Neural crest cell (in vitro differentiated cells): ENCODE results near the gene DMRTB1. TPM values are rescaled to one million over a fixed set of nuclear protein-coding genes. Genes with fewer than 3 reads are reported as not detected.

Experiments
- DNase-seq: peaks from one replicate; pipeline ENCODE4 v3.0.0; 2021; ENCODE audit warnings: low read depth, mixed read lengths, low spot score
- H3K27ac Mint-ChIP-seq: one replicate; pipeline ENCODE4 v1.8.0; 2021; ENCODE audit warnings: mild to moderate bottlenecking, mixed read lengths; ENCODE audit not compliant: unreplicated experiment
- H3K27me3 Mint-ChIP-seq: 2 replicates; pipeline ENCODE4 v1.8.0; 2021; ENCODE audit warnings: low read depth, mild to moderate bottlenecking, mixed read lengths
- H3K36me3 Mint-ChIP-seq: 2 replicates; pipeline ENCODE4 v1.8.0; 2021; ENCODE audit warnings: low read depth, mild to moderate bottlenecking, mixed read lengths
- H3K4me1 Mint-ChIP-seq: 2 replicates; pipeline ENCODE4 v1.8.0; 2021; ENCODE audit warnings: mixed read lengths
- H3K4me3 Mint-ChIP-seq: one replicate; pipeline ENCODE4 v1.8.0; 2021; ENCODE audit warnings: mild to moderate bottlenecking, mixed read lengths
- H3K9me3 Mint-ChIP-seq: 2 replicates; pipeline ENCODE4 v1.8.0; 2021; ENCODE audit warnings: mixed read lengths
- CTCF ChIP-seq: fragments of 200-600 bp; sonication (generic); conservative IDR thresholded peaks from 2 replicates; pipeline ENCODE4 v1.5.0; 2021; ENCODE audit warnings: antibody characterized with exemption, mild to moderate bottlenecking
- total RNA-seq: library from RNA; stranded (reverse); gene quantifications from 2 replicates; pipeline ENCODE4 v1.2.1, GENCODE V29; 2021

The DMRTB1 gene
- total RNA-seq, 1 donor from 2014 or later = not detected

- no peak for TF ChIP-seq CTCF
- no peak overlapping the region for H3K27ac Mint-ChIP-seq
- H3K4me1 Mint-ChIP-seq = peaks cover 6% of the 10 kb centered on the region
- H3K4me3 Mint-ChIP-seq = no peak overlapping the region
- no peaks in the 10 kb centered on the region for H3K9me3 Mint-ChIP-seq
- no peak for DNase-seq
- no peaks in the 10 kb centered on the region for H3K27me3 Mint-ChIP-seq
- H3K36me3 Mint-ChIP-seq = no peaks in the 10 kb centered on the region
These were observed 18.7 kb downstream of the DMRTB1 start for GRCh38 chr1:53477651-53478501.

GRCh38 chr1:53478502-53478818, 19.3 kb downstream of the DMRTB1 start:
- Mint-ChIP-seq H3K4me3 (no peak overlapping the region), H3K27me3 (no peaks in the 10 kb centered on the region), H3K27ac (no peak overlapping the region), H3K4me1 (peaks cover 6% of the 10 kb centered on the region), H3K36me3 (no peaks in the 10 kb centered on the region), H3K9me3 (no peaks in the 10 kb centered on the region)
- no peak for DNase-seq
- no peak for TF ChIP-seq CTCF

GRCh38 chr1:53480678-53481077, 21.5 kb downstream of the DMRTB1 start:
- Mint-ChIP-seq H3K36me3 (no peaks in the 10 kb centered on the region), H3K27ac (no peak overlapping the region), H3K27me3 (peaks cover 4% of the 10 kb centered on the region), H3K4me3 (no peak overlapping the region), H3K4me1 (peaks cover 10% of the 10 kb centered on the region), H3K9me3 (no peaks in the 10 kb centered on the region)
- DNase-seq = no peak
- no peak for TF ChIP-seq CTCF

- Mint-ChIP-seq H3K36me3 (no peaks in the 10 kb centered on the region), H3K27ac (no peak overlapping the region), H3K27me3 (peaks cover 9% of the 10 kb centered on the region), H3K4me3 (no peak overlapping the region), H3K9me3 (no peaks in the 10 kb centered on the region), H3K4me1 (peaks cover 4% of the 10 kb centered on the region)
- TF ChIP-seq CTCF = no peak
- no peak for DNase-seq
These were observed 22.3 kb downstream of the DMRTB1 start for GRCh38 chr1:53481456-53481855.

GRCh38 chr1:53482441-53483153, 23.4 kb downstream of the DMRTB1 start:
- no peak for DNase-seq
- no peaks in the 10 kb centered on the region for H3K9me3 Mint-ChIP-seq
- H3K36me3 Mint-ChIP-seq = no peaks in the 10 kb centered on the region
- H3K4me3 Mint-ChIP-seq = no peak overlapping the region
- H3K27ac Mint-ChIP-seq = no peak overlapping the region
- H3K27me3 Mint-ChIP-seq = peaks cover 15% of the 10 kb centered on the region
- peaks cover 4% of the 10 kb centered on the region for H3K4me1 Mint-ChIP-seq
- TF ChIP-seq CTCF = no peak
